ENCODE measurements around the gene TMEM231. TPM values are rescaled to one million over a fixed set of nuclear protein-coding genes. Genes with fewer than 3 reads are reported as not detected.
"Not testable (repeated sequence)": the region's sequence is repeated elsewhere in the genome, so short reads cannot be mapped to it uniquely, and the experiment has no call there.

The TMEM231 gene, protein sequence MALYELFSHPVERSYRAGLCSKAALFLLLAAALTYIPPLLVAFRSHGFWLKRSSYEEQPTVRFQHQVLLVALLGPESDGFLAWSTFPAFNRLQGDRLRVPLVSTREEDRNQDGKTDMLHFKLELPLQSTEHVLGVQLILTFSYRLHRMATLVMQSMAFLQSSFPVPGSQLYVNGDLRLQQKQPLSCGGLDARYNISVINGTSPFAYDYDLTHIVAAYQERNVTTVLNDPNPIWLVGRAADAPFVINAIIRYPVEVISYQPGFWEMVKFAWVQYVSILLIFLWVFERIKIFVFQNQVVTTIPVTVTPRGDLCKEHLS
- 4.6 and 5.2 TPM in 2 replicates for total RNA-seq

DNA sequence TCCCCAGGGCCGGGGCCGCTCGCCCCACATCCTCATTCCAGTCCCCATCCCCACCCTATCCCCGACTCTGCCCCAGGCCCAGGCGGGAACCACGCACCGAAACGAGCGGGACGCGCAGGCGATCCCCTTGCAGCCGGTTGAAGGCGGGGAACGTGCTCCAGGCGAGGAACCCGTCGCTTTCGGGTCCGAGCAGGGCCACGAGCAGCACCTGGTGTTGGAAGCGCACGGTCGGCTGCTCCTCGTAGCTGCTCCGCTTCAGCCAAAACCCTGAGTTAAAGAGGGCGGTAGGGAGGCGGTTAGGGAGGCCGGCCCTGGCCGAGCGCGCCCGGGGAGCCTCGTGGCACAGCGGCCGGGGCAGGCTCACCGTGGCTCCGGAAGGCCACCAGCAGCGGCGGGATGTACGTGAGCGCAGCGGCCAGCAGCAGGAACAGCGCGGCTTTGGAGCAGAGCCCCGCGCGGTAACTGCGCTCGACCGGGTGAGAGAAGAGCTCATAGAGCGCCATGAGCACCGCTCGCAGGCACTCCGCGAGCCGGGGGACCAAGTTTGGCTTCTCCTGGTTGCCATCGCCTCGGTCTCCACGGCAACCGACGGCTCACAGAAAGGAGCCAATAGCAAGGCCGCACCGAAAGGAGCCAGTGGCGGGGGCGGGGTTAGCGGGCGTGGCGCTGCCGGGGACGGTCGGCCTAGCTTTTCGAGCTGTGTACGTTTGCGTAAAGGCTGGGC is at the start of gene TMEM231:
Gene TMEM231 (minus strand): TSS at position 546 of the 724 bp plus-strand sequence. CDS start 43 bp downstream, at position 503.
- peak; percentile 92 to 93 for DNase-seq (ENCODE audit: low read depth in 2 of 2)

DNA sequence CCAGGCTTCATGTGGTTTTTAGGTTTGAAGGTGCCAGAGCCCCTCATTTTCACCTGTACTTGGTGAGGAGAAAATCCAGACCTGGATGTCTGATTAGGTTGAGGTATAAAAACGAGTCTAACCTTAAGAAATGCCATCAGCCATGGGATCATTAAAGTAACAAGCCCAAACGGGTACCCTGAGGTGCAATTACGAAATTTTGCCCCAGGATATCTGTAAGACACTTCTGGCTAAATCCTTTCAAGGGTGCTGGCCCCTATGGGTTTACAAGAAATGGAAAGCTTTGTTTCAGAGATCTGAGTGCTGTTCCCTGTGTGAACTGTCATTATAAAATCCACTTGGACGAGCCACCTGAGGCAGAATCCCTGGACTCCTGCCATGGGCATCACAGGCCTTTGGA is 47.2 kb upstream of the TMEM231 start:
- no peak for DNase-seq (ENCODE audit: low read depth in 2 of 2)

- DNase-seq (ENCODE audit: low read depth in 2 of 2): no peak
These were observed 43.6 kb upstream of the TMEM231 start for GRCh38 chr16:75599452-75600277.

DNA sequence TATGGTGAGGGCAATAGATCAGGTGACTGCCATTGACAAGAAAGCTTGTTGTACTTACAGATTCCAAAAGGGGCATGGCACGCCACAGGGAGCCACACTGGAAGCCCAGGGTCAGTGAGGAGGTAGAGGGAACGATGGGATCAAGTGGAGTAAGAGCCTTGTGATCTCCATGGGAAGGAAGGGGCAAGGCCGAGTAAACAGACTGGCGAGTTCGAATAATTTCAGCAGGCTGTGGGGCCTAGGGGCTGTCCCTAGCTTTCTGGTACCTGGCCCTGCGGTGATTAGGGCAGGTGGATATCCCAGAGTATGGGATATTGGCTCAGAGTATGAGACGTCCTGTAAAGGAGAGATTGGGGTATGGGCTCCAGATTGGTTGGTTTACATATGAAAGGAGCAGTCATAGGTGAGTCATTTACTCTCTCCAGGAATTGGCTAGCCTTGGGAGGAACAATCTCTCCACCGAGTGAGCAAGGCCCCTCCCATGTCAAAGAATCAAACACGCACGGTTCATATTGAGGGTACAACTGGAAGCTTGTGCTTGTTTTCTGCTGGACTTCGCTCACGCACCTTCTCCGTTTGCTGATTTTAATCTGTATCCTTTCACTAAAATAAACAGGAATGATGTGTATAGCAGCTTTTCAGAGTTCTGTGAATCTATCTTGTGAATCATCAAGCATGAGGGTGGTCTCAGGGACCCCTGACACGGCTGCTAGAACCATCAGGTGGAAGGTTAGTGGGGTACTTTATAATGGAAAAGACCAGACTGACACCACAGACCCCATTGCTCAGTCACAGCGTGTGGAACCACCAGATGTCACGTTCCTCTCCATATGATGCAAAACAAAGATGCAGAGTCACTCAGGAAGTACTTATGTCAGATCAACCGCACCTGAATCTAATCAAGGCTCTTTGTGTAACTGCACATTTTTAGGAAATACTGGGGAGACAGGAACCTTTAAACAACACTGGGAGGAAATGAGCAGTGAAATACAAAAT is 38.1 kb upstream of the TMEM231 start:
- peak; percentile 88 to 91 for DNase-seq (ENCODE audit: low read depth in 2 of 2)

DNA sequence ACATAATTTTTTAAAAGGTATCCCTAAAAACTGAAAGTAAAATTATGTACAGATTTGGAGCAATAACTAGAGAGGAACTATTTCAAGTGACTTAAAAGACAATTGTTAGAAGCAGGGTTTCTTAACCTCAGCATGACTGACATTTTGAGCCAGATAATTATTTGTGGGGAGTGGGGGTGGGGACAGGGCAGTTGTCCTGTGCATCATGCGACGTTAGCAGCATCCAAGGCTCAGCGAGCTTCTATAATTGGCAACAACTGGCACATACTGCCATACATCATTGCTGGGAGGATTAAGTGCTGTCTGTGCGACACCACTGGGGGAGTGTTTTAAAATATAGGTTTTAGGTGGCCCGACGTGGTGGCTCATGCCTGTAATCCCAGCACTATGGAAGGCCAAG is 37.3 kb upstream of the TMEM231 start:
- DNase-seq (ENCODE audit: low read depth in 2 of 2): no peak

DNA sequence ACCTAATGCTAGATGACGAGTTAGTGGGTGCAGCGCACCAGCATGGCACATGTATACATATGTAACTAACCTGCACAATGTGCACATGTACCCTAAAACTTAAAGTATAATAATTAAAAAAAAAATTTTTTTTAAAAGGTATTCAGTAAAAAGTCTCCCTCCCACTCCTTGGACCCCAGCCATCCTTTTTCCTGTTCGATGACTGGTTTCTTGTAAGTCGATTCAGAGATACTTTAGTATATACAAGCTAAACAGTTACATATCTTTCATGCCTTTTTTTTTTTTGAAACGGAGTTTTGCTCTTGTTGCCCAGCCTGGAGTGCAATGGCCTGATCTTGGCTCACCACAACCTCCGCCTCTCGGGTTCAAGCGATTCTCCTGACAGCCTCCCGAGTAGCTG is 35.9 kb upstream of the TMEM231 start:
- not testable (repeated sequence) for DNase-seq (ENCODE audit: low read depth in 2 of 2)

GRCh38 chr16:75590920-75591843 is 35.1 kb upstream of the TMEM231 start:
- DNase-seq (ENCODE audit: low read depth in 2 of 2): peak; percentile 62 to 85

DNA sequence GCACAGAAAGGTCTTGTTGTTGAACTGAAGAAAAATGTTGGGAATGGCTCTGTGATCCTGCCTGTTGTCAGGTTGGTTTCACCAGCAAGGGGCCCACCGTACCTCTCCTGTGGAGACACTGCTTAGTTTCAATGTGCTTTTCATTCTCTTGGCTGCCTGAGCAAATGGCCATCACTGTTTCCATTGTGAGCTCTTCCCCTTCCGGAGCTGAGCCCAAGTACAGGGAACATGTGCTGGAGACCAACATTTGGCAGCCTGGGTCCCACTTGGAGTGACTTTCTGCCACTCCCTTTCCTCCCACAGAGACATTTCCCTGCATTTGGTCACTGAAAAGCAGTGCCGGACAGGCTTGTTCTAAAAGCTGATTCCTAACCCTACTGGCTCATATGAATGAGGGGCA is 33.3 kb upstream of the TMEM231 start:
- peak in 1 of 2 donors; percentile 91 for DNase-seq (ENCODE audit: low read depth in 2 of 2)

GRCh38 chr16:75588716-75589115 is 32.7 kb upstream of the TMEM231 start:
- no peak for DNase-seq (ENCODE audit: low read depth in 2 of 2)

DNA sequence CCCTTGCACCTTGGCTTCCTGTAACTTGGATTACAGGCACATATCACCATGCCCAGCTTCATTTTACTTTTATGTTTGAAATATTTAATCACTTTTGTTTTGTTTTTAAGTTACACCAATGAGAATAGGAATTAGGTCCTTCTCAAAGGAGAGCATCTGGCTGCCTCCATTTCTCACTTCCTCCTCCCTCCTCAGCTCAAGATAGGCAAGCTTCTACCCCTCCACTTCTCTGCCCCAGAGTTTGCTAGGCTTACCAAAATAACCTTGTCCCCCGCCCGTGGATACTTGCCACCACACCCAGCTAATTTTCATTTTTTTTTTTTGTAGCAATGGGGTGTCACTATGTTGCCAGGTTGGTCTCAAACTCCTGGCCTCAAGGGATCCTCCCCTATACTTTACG is 28.1 kb upstream of the TMEM231 start:
- no peak for DNase-seq (ENCODE audit: low read depth in 2 of 2)

GRCh38 chr16:75579281-75579834 is 23.3 kb upstream of the TMEM231 start:
- DNase-seq (ENCODE audit: low read depth in 2 of 2): no peak

DNA sequence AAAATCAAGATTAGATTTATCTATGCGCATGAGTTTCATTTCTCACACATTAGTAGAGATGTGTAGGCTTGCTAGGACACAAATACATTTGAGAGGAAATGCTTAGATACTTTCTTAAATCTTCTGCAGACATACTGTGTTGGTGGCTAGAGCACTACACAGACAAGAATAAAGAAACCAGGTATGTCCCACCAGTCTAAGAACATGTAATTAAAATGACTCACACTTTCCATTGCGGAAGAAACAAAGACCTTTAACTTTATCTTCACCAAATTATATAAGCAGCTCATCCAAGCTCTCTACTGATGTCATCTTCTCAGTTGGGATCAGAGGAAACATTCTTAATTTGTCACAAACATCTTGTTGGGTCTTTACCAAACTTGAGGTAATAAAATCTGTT is 22.7 kb upstream of the TMEM231 start:
- DNase-seq (ENCODE audit: low read depth in 2 of 2): no peak

GRCh38 chr16:75578212-75578611 is 22.2 kb upstream of the TMEM231 start:
- no peak for DNase-seq (ENCODE audit: low read depth in 2 of 2)

DNA sequence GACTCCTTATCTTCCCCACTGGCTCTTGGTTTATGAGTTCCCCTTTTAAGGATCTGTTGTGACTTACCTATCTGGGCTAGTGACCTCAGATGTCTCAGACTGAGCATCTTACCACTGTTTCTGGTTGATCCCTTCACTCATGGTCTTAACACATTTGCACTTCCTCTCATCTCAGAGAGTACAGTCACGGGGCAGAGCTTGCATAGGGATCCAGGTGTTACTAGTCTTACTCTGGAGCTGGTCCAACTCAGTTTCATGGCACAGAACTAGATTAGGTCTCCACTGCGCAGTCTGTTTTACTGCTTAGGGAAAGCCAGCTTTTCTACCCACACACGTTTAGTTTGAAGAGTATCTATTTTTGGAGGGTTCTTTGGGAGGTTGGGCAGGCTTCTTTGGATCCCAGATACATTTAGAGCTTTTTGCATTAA is 20.3 kb upstream of the TMEM231 start:
- no peak for DNase-seq (ENCODE audit: low read depth in 2 of 2)

GRCh38 chr16:75575958-75576357 is 19.9 kb upstream of the TMEM231 start:
- DNase-seq (ENCODE audit: low read depth in 2 of 2): no peak

DNA sequence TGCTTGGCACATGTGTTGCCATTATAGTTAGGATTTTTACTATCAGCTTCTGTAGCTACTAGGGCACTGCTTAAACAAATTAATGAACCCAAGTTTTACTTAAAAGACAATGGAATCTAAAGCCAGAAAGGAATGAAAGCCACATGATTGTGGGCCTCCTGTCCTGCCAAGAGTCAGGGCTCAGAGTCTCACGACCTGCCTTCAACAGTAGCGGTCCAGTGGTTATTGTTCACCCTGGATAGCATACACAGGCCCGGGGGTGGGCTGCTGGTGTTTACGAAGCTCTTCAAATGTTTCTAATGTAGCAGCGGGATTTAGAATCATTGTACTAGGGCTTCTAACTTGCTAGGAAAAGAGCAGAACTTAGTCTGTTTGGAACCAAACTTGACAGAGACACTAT is 17.9 kb upstream of the TMEM231 start:
- DNase-seq (ENCODE audit: low read depth in 2 of 2): no peak

- peak in 1 of 2 donors; percentile 26 for DNase-seq (ENCODE audit: low read depth in 2 of 2)
These were observed 17.0 kb upstream of the TMEM231 start for GRCh38 chr16:75572864-75573542.

- DNase-seq (ENCODE audit: low read depth in 2 of 2): no peak
These were observed 14.5 kb upstream of the TMEM231 start for GRCh38 chr16:75570396-75571065.

All from lung microvascular endothelial cell (primary cell).